GM18873 (cell line): ENCODE results near the gene XRCC5.
"Not testable (repeated sequence)": the region's sequence is repeated elsewhere in the genome, so short reads cannot be mapped to it uniquely, and the experiment has no call there.

ENCODE experiments used
- ATAC-seq: cut with Tn5 transposase; IDR thresholded peaks from one replicate; pipeline ENCODE4 v1.9.1; 2021; ENCODE audit warnings: mild to moderate bottlenecking, moderate library complexity, moderate number of reproducible peaks; ENCODE audit not compliant: unreplicated experiment, low FRiP score

Gene XRCC5

DNA sequence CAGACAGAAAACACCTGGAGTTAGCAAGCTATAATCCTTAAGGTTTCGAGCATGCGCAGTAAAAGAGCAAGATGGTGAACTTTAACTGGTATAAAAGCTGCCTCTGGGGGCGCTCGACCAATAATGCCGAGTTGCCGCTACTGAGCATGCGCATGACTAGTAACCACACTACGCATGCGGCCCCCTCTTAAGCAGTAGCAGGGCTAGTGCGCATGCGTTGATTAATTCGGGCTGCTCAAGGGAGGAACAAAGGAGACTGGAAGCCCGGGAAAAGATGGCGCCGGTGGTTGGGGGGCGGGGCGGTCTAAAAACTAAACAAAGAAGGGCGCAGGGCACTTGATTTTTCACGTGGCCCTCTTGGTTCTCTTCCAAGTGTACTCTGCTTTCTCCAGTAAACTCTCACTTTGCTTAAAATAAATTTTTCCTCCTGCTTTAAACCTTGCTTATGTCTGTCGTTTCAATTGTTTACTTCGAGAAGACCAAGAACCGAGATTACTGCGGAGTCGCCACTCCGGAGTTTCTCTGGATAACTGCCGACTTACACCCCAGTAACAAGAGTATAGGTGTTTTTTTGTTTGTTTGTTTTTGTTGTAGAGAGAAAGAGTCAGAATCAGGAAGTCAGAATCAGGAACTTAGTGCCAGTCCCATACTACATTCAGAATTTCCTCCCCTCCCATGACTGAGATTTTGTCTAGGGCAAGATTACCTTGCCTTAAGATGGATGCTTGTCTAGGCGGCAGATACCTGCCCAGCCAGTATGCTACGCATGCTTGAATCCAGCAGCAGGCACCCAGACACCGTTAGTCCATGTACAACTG lies 5.8 kb downstream of the XRCC5 start:
- ATAC-seq, result peak; percentile 45

DNA sequence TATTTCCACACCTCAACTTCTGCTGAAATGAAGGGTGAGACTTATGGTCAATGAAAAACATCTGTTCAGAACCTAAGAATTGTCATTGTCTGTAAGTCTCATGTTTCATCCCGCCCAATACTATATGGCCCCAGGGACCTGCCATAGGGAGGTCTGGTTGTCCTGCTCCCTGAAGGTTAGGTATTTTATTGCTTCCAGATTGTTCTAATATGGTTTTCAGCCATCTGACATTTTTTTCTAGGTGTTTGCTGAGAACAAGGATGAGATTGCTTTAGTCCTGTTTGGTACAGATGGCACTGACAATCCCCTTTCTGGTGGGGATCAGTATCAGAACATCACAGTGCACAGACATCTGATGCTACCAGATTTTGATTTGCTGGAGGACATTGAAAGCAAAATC lies 7.3 kb downstream of the XRCC5 start:
- no peak for ATAC-seq

DNA sequence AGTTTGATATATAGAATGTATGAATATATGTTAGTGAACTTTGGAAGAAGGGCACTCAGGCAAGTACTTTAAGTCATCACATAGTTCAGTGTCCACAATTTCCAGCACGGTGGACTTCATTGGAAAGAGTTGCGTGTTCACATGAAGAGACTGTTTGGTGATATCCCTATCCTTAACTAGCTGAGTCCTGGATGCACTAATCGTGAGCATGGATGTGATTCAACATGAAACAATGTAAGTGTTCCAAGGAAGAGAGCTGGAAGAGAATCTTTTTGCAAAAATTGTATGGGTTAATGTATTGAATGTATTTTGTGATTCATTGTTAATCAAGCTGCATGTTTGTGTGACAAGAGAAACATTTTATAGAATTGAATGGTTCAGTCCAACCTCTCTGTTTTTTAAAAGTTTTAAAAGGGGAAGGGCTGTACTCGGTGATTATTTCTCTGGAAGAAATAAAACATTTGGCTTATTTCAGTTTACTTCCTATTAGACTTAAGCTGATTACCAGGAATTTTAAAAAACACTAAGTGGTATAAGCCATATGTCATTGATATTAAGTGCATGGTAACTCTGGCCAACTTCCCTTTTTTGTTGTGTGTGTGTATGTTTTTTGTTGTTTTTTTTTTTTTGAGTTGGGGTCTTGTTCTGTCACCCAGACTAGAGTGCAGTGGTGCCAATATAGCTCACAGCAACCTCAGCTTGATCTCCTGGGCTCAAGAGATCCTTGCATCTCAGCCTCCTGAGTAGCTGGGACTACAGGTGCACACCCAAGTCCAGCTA lies 8.6 kb downstream of the XRCC5 start:
- ATAC-seq, result no peak

DNA sequence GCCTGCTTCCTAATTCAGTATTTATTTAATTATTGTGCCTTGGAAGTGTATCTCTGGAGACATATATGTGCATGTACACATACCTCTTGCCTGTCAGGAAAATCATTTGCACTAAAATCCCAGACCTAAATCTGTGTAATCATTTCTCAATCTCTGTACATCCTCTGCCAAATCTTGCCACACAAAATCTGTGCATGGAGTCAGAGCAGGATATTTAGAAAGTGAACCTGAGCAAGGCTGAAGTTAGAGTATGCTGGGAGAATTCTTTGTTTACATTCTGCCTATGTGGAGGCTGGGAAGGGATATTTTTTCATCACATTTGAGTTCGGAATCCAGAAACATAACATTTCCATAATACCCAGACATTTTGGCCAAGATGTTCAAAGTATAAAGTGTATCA lies 9.3 kb downstream of the XRCC5 start:
- no peak for ATAC-seq

DNA sequence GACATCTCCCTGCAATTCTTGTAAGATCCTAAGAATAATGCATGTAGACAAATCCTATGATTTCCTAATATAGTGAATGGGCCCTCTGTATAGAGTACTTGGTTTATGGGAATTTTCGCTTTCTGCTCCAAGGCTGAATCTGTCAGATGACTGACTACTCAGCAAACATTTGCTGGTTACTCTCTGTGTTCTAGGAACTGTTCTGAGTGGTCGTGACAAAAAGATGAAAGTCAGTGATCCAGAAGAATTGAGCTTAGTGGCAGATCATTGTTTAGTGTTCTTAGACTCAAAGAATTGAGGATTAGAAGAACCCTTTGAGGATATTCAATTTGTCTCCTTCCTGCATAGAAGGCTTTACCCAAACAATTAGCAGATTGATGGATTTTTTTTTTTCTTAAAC lies 10.0 kb downstream of the XRCC5 start:
- ATAC-seq, result no peak

DNA sequence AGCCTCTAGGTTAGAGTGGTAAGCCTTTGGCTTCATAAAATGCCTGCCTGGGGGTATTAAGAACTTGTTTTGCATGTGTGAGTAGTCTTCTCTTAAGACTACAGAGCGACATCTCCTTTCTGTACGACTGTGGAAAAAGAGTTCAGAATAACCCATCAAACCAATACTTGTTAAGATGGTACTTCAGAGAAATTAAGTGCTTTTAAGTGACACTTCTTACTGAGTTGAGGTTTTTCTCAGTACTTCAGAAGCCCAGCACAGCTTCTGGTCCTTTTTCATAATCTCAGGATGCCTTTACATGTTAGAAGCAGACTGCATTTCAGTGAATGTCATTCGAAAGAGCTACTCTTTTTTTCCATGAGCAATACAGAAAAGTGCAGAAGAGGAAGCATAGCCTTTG lies 10.8 kb downstream of the XRCC5 start:
- no peak for ATAC-seq

DNA sequence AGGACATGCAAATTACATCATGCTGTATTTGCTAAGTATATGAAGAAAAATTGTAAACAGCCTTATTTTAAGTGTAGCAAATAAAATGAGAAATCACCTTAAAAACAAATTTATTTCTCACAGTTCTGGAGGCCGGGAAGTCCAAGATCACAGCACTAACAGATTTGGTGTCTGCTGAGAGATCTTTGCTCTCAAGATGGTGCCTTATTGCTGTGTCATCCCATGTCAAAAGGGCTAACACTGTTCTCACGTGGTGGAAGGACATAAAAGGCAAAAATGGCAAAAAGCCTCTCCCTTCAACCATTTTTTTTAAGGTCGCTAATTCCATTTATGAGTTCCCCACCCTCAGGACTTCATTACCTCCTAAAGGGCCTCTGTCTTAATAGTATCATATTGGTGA lies 12.1 kb downstream of the XRCC5 start:
- ATAC-seq, result no peak

DNA sequence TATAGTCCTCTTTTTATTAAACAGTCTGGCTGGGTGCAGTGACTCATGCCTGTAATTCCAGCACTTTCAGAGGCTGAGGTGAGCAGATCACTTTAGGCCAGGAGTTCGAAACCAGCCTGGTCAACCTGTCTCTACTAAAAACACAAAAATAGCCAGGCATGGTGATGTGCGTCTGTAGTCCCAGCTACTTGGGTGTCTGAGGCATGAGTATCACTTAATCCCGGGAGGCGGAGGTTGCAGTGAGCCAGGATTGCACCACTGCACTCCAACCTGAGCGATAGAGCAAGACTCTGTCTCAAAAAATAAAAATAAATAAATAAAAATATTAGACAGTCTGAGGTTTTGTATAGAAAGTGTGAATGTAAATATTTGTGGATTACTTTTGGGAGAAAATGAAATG lies 17.8 kb downstream of the XRCC5 start:
- no peak for ATAC-seq

DNA sequence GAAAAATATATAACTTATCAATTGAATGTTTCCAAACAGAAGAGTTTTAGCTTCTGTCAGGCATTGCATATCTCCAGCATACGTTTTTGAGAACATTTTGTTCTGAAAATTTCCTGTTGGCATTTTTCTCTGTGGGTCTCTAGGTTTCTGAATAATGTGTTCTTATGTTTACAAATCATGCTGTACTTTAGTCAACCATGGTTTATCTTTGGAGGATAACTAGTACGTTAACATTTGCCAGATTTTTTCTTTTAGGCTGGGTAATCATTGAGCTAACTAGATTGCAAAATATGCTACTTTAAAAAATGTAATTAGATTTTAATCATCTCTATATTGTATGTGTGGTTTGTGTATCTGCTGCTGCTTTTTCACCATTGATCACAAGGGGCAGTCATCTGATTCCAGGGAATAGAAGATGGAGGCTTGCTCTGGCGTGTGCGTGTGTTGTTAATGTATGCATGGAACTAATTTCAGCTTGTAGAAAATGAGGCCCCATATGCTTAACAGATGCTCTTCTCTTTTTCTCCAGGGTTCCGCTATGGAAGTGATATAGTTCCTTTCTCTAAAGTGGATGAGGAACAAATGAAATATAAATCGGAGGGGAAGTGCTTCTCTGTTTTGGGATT lies 21.3 kb downstream of the XRCC5 start:
- no peak for ATAC-seq

DNA sequence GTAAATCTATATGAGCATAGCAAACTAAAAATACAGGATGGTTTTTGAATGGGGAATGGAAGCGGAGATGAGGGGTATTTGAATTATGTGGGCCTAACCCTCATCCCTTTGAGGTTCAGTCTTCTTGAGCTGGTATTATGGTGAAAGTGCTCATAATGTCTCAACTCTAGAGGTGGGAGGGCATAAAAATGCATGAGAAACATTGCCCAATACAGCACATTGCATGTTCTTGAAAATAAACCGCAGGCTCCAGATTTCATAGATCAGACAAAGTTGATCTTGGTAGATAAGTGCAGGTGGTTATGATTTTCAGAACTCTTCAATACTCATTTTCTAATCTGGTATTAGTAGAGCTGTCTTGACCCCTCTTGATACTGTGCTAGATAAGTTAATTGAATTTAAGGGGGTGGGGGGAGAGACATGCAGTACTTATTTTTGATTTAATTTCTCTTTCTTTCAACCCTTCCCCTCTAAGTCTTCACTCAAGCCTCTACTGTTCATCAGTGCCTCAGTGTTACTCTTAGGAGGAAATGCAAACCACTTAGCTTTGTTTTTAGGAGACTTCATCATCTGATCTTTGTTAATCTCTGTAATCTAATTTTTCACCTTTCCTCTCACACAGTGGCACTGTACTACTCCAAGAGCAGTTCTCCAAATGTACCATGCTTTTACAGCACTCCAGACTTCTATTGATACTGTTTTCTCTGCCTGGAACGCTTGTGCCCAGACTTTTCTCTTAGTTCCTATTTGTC lies 22.2 kb downstream of the XRCC5 start:
- ATAC-seq, result no peak

DNA sequence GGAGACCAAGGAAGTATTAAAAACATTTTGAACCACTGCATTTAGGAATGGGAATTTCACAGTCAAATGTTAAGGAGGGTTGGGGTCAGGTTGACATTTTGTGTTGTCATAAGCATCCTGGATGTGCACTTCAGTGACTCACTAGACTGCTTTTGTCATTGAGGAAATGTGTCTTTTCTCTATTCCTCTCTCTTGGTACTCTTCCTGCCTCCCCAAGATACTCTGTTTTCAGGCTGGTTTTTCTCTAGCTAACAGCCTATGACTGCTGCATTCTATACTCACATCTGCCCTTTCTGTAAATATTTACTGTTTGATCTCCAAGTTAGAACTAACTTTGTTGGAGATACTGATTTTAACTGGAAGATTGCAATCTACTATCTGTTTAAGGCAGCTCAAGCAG lies 23.4 kb downstream of the XRCC5 start:
- ATAC-seq, result no peak

DNA sequence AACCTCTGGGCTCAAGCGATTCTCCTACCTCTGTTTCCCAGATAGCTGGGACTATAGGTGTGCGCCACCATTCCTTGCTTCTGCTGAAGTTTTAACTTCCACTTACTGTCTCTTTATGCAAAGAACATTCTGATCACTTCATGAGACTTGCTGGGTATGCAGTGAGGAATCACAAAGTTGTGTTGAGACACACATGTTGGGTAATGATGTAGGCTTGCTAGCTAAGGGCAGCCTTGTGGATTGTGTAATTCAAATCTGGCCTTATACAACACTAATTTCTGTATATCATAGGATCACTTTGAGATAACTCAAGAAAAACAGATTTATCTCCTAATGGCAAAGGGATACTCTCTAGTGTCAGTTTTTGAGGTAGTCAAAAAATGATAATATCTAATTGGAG lies 24.2 kb downstream of the XRCC5 start:
- ATAC-seq, result no peak

DNA sequence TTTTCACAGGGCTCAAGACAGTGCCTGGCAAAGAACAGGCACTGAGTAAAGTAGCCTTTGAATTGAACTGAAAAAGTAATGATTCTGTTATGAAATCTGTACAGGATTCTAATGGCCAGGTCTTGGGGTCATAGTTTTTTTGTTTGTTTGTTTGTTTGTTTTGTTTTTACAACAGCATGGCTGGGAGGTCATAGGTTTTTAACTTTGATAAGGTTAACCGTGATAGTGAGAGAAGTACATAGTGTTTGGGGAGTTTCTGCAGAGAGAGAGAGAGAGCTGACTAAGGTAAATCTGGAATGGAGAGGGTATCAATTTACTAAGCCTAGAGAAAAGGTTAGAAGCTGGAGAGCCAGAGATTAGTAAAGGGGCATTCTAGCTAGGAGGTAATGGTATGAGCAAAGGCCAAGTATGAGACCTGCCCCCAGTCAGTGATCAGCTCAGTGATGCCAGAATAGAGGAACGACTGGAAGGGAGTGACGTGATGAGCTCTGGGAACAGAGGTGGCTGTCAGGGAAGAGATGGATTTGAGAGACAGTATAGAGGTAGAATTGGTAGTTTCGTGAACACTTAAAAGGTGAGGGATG lies 25.9 kb downstream of the XRCC5 start:
- ATAC-seq, result no peak

DNA sequence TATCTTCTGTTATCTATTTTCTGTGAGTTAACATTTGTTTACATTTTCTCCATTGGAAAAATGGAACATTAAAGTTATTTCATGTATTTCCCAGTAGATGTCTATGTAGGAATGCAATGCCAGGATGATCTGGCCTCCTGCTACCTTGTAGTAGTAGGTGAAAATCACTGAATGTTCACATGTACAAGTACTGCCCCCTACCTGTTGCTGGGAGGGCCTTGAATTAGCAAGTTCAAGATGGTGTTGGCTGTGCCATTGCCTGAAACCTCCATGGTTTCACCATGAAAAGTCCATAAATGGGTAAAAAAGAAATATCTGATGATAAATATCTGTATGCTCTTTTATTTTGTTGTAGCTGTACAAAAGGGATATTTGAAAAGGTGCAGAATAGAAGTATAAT lies 30.7 kb downstream of the XRCC5 start:
- ATAC-seq, result no peak

DNA sequence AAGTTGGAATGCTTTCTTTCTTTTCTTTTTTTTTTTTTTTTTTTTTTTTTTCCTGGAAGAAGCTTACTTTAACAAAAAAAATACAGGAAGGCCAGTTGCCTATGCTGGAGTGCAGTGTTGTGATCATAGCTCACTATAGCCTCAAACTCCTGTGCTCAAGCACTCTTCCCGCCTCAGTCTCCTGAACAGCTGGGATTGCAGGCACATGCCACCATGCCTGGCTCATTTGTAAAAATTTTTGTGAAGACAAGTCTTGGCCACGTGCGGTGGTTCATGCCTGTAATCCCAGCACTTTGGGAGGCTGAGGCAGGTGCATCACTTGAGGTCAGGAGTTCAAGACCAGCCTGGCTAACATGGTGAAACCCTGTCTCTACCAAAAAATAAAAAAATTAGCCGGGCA lies 32.4 kb downstream of the XRCC5 start:
- ATAC-seq, result not testable (repeated sequence)

DNA sequence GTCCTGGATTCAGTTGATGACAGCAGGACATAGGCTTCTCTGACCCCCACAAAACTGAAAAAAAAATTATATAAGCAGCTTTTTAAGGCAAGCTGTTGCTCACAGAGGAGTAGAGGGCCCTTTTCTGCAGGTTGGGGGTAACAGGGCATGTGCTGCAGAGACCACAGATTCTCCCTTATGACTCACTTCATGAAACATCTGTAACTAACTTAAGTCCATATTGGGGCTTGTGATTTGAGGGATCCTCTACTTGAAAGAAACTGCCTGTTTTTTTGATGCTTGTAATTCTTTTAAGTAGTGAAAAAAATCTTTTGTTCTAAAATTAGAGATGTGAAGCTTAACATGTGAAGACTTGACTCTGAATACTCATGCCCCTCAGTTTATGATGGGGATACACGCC lies 33.4 kb downstream of the XRCC5 start:
- ATAC-seq, result peak; percentile 99

DNA sequence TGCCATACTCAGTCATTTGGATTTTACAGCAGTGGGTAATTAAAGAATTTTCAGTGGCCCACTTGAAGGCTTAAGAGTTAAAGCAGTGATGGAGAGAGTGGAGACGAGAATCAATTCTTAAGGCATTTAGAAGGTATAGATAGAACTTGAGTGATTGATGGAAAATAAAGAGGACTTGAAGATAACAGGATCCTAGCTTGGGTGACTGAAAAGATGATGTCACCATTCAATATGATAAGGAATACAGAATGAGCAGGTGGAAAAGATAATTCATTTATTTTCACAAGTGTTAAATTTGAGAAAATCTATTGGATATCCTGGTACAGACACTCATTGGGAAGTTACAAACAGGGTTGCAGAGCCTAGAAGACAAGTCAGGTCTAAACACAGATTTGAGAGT lies 35.2 kb downstream of the XRCC5 start:
- no peak for ATAC-seq

DNA sequence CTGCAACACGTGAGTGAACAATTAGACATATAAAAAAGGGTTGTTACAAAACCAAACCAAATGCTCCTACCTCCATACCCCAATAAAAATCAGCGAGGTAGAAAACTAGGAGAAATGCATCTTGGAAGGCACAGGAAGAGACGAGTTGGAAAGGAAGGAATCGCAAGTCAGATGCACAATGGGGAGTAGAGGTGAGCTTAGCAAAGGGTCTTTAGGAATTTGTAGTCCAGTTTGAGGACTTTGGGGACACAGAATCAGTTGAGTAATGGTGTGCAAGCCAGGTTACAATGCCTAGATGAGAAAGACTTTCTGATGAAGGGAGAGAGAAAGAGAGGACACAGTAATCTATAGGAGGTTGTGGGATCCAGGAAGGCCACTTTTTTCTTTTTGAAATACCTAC lies 35.7 kb downstream of the XRCC5 start:
- no peak for ATAC-seq

DNA sequence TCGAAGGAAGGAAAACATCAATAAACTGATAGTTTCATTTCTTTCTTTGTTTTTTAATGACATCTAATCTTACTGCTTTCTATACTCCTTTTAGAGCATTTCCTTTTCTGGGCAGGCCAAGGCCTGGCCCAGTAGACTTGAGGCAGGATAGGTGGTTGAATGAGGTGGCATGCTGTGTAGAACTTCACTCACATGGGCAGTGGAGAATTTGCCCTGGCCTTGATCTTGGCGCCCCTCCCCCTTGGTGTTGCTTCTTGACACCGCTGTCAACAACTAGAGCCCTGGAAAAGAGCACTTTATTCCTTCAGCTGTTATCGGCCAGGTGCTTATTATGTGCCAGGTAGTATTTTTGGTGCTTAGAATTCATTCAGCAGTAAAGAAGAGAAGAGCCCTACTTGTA lies 37.4 kb downstream of the XRCC5 start:
- no peak for ATAC-seq
